ENCODE results near the gene KIF5A. TPM values are rescaled to one million over a fixed set of nuclear protein-coding genes. Genes with fewer than 3 reads are reported as not detected.
A peak's percentile ranks its signal among the peaks of the same experiment; 100 is the strongest.

The KIF5A gene
- total and polyA plus RNA-seq, 2 of the 4 experiments (the other 2 are of a cell fraction): 0.15 to 0.18 TPM

DNA sequence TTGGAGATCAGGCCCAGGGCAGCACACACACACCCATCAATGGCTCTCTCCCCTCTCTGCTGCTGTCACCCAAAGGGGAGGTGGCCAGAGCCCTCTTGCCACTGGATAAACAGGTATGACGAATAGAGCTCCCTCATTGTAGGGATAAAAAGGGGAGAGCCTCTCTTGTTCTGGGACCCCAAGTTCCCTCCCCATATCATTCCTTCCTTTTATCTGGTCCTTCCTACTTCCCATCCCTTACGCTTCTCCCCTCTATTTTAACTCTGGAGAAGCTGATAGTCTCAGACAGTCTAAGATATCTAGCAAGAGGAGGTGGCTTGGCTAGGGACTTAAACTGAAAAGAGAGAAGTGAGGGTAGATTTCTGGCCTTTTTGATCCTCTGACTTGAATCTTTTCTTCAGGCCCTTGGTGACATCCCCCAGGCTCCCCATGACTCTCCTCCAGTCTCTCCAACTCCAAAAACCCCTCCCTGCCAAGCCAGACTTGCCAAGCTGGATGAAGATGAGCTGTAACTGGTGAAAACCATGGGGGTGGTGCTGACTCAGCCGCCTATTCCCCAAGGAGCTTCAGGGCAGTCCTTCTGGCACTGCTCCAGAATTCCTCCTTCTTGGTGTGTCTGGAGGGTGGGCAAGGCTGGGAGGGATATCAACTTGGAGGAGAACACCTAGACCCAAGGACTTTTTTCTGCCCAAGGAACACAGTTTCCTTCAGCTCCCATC is 66.7 kb downstream of the KIF5A start:
- dilution Hi-C loops (cut with HindIII; ENCODE audit: low sequenced_read_pairs, unreplicated experiment): no loop called here
- POLR2A ChIA-PET (ENCODE audit: unreplicated experiment): no interaction called here

More for the DNA sequence above, 66.7 kb downstream of the KIF5A start:
- Histone ChIP-seq H4K91ac (ENCODE audit: insufficient read depth, low read depth, low read length) (no peak overlapping the region), H3K36me3 (ENCODE audit: control insufficient read depth, insufficient read depth, low read length) (peaks cover 36% of the 10 kb centered on the region), H3K18ac (ENCODE audit: low read depth, low read length) (no peak overlapping the region), H4K20me1 (ENCODE audit: insufficient read depth, low read length) (no peaks in the 10 kb centered on the region), H3K27ac (ENCODE audit: insufficient read depth, low read length) (no peak overlapping the region), H3K56ac (ENCODE audit: extremely low read depth, insufficient read depth, low read length) (no peak overlapping the region), H2BK20ac (ENCODE audit: low read depth, low read length) (no peak overlapping the region), H3K9ac (ENCODE audit: low read depth, low read length) (no peak overlapping the region), H3K23ac (ENCODE audit: low read depth, low read length) (no peak overlapping the region), H2BK5ac (ENCODE audit: low read depth, low read length, poor library complexity, severe bottlenecking) (no peak overlapping the region), H2BK120ac (ENCODE audit: low read depth, low read length) (no peak overlapping the region), H3K14ac (replicated peaks; ENCODE audit: low read depth, low read length) (no peak overlapping the region), H3K9me3 (ENCODE audit: control insufficient read depth, insufficient read depth, low read length) (no peaks in the 10 kb centered on the region), H3K4me1 (ENCODE audit: control insufficient read depth, insufficient read depth, low read length) (no peaks in the 10 kb centered on the region), H3K27me3 (ENCODE audit: control insufficient read depth, insufficient read depth, low read length) (peaks cover 19% of the 10 kb centered on the region), H4K8ac (ENCODE audit: low read depth in 2 of 2, low read length in 2 of 2) (no peak overlapping the region), H3K4ac (ENCODE audit: low read depth, low read length) (no peak overlapping the region), H2AK9ac (replicated peaks; ENCODE audit: low read depth, low read length, poor library complexity) (no peak overlapping the region), H3K79me1 (ENCODE audit: low read depth in 1 of 2, low read length in 2 of 2) (peaks cover 0 to 13% of the 10 kb centered on the region in 2 experiments; a peak in 2 of 4 replicates), H2AK5ac (ENCODE audit: low read depth, low read length) (no peak overlapping the region), H2BK15ac (ENCODE audit: low read depth, low read length) (no peak overlapping the region), H3K9me1 (ENCODE audit: insufficient read depth, low read length) (peaks cover 4% of the 10 kb centered on the region; the same call in 1 of the 2 replicates), H4K5ac (ENCODE audit: low read depth, low read length) (no peak overlapping the region), H2AFZ (replicated peaks; ENCODE audit: low read length, poor library complexity) (no peak overlapping the region), H3K4me3 (ENCODE audit: insufficient read depth, low read depth, low read length) (no peak overlapping the region), H3K4me2 (ENCODE audit: low read depth, low read length) (no peak overlapping the region)
- WGBS, 2 experiments (ENCODE audit: extremely low coverage in 2 of 2, insufficient read length in 1 of 2): no CpG with 5 or more reads among the region's 3 CpGs
- ATAC-seq (ENCODE audit: low read depth): no peak
- CTCF ChIA-PET: interaction anchor here (0.7 to 0.9 kb wide), 2 partner anchors 16 to 33 kb away, joined by 3 read pairs; partner anchors contain the start of gene B4GALNT1
- intact Hi-C loops (cut with micrococcal nuclease) (no loop called here), in situ Hi-C loops (cut with MboI; ENCODE audit: low sequenced_read_pairs) (no loop called here)
- TSS peak; percentile 52 for BruUV-seq (replicated peaks)
- no peak for TF ChIP-seq BHLHE40 (IDR thresholded peaks at IDR 0.05; ENCODE audit: low read depth, low read length)
- TF ChIP-seq MAFK (IDR thresholded peaks at IDR 0.05; ENCODE audit: low read depth, low read length): 0 out of 2 replicates have a peak, but pooled peaks have one; percentile 17
- TF ChIP-seq, protein P1, sequence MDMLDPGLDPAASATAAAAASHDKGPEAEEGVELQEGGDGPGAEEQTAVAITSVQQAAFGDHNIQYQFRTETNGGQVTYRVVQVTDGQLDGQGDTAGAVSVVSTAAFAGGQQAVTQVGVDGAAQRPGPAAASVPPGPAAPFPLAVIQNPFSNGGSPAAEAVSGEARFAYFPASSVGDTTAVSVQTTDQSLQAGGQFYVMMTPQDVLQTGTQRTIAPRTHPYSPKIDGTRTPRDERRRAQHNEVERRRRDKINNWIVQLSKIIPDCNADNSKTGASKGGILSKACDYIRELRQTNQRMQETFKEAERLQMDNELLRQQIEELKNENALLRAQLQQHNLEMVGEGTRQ (IDR thresholded peaks at IDR 0.05; ENCODE audit: low read depth, low read length): no peak
- no peak for TF ChIP-seq POLR2A (IDR thresholded peaks at IDR 0.05; ENCODE audit: low read depth, low read length)
- DNase-seq: peak; percentile 62
